Astrocyte of the spinal cord (primary cell): ENCODE data around the gene TPD52L1.

ENCODE experiments used
- DNase-seq: peaks from one replicate; pipeline ENCODE4 v3.0.0; 2011; ENCODE audit warnings: low read depth, low spot score
- H3K4me3 ChIP-seq: 2 replicates; pipeline ENCODE4 v1.5.1; 2011; ENCODE audit warnings: low read depth, mild to moderate bottlenecking, low read length, moderate library complexity
- in situ Hi-C: cut with HindIII; loops from 2 replicates; pipeline ENCODE4 v1.10.0; 2017; ENCODE audit warnings: low sequenced_read_pairs
- TF ChIP-seq, protein P1 (sequence below): IDR thresholded peaks from 2 replicates; pipeline ENCODE4 v1.5.1; 2012; ENCODE audit warnings: low read depth, mild to moderate bottlenecking, low read length, inconsistent platforms

The TPD52L1 gene

DNA sequence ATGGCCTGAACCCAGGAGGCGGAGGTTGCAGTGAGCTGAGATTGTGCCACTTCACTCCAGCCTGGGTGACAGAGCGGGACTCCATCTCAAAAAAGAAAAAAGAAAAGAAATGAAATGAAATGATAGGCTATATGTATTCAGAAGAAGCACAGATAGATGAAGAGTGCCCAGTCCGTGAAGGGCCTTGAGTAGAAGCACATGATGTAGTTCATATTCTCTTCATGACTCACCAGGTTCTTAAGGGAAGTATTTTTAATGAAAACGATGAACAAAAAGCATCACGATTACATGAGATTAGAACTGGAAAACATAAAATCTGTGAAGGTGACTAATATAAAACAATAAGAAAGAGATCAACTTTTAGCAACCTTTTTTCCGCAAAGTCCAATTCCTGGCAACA is 29.8 kb downstream of the TPD52L1 start:
- H3K4me3 ChIP-seq = no peak overlapping the region
- in situ Hi-C loops = no loop called here
- peak; percentile 43 for DNase-seq
- TF ChIP-seq, protein P1, sequence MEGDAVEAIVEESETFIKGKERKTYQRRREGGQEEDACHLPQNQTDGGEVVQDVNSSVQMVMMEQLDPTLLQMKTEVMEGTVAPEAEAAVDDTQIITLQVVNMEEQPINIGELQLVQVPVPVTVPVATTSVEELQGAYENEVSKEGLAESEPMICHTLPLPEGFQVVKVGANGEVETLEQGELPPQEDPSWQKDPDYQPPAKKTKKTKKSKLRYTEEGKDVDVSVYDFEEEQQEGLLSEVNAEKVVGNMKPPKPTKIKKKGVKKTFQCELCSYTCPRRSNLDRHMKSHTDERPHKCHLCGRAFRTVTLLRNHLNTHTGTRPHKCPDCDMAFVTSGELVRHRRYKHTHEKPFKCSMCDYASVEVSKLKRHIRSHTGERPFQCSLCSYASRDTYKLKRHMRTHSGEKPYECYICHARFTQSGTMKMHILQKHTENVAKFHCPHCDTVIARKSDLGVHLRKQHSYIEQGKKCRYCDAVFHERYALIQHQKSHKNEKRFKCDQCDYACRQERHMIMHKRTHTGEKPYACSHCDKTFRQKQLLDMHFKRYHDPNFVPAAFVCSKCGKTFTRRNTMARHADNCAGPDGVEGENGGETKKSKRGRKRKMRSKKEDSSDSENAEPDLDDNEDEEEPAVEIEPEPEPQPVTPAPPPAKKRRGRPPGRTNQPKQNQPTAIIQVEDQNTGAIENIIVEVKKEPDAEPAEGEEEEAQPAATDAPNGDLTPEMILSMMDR = no peak

DNA sequence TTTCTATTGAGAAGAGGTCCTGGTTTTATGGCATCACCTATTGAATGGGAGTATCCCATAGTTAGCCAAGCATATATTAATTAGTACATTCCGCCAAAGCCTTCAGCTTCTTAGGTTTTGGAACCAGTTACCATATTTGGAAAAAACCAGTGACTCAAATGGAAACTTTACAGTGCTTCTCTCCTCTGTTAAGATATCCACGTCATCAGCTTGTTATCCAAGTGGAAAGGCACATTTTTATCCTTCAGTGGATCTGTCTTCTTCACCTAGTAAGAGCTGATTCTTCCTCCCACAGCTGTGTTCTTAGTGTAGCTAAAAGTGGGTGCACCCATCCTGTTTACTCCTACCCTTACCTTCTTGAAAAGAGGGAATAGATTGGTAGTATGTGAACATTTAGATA is 34.5 kb downstream of the TPD52L1 start:
- peak; percentile 69 for DNase-seq
- TF ChIP-seq, protein P1 = no peak
- H3K4me3 ChIP-seq = no peak overlapping the region
- in situ Hi-C loops = no loop called here

DNA sequence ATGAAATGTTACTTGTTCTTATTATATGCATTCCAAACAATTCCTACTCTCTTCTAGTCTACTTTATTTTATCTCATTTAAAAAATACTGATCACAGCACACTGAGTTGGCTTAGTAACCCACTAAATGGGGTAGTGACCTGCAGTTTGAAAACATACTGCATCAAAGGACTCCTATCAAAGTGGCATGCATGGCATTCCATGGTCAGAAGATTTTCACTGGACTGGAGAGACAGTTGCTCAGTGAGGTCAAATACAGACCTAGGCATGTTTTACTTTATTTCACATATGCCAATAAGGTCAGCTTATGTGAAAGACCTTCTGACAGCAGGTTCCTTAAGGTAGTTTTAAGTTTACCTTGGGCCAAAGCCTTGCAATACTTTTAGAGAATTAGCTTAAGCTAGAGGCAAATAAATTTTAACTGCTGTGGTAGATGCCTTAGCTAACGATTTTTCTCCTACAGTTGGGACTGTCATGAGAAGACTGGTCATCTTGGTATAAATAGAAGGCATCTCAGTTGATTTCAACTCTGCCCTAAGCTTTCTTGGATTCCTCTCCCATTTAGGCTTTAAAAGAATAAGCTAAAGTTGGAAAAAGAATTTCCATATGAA is 35.1 kb downstream of the TPD52L1 start:
- in situ Hi-C loops = no loop called here
- no peak for DNase-seq

DNA sequence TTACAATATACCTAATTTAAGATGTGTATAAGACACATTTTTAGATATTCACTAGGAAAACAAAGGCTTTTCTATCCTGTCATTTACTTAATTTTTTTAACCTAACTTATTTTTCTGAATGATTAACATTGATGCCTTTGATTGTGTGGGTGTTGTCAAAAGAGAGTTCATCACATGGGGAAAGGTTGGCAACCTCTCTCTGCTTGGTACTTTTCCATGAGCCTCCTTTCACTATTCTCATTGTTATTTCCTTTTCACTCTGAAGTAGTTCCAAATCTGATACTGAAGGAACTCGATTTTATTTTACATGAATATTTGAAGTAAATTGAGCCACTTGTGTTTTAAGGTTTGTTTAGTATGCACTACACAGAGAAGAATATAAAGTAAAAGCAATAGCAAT is 35.9 kb downstream of the TPD52L1 start:
- in situ Hi-C loops = no loop called here
- no peak for DNase-seq
- TF ChIP-seq, protein P1 = no peak
- no peak overlapping the region for H3K4me3 ChIP-seq

More for the DNA sequence above, 35.1 kb downstream of the TPD52L1 start:
- no peak overlapping the region for H3K4me3 ChIP-seq
- TF ChIP-seq, protein P1 = no peak

DNA sequence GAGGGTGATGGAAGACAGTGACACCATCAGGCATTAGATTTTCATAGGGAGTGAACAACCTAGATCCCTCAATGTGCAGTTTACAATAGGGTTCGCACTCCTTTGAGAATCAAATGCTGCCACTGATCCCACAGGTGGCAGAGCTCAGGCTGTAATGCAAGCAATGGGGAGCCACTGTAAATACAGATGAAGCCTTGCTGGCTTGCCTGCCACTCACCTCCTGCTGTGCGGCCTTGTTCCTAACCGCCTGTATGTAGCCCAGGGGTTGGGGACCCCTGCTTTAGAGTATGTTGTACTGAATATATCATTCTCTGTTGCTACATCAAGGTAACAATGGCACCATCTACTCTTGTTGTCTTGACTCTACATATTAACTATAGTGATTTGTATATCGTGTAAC is 37.1 kb downstream of the TPD52L1 start:
- TF ChIP-seq, protein P1 = no peak
- H3K4me3 ChIP-seq = no peak overlapping the region
- no peak for DNase-seq
- in situ Hi-C loops = no loop called here

DNA sequence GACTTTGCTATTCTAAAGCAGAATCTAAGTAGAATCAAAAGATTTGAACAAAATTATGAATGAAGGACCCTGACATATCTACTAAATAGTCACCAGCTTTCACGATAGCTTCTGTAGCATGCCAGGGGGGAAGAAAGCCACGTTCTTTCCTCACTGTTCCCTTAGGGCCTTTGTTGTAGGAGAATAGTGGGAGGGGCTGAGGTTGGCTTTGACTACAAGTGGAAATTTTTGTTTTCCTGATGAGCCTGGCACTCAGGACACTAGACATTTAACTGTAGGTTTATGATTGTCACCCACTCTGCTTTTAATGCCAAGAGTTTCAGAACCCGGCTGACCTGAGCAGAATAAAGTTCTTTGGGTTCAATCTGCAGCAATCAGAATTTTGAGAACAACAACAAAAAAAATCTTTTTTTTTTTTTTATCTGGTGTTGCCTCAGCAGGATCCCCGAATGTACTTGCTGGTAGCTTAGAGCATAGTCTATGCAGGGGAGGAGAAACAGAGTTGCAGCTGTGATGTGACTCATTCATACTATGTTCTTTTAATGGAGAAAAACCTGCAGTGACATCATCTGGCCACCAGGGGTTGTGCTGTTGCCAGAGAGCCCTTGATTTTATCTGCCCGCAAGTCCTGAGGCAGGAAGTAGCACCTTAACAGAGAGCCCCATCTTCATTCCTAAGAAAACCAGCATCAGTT is 38.5 kb downstream of the TPD52L1 start:
- H3K4me3 ChIP-seq = no peak overlapping the region
- DNase-seq = peak; percentile 91
- TF ChIP-seq, protein P1 = peak; percentile 77
- in situ Hi-C loops = no loop called here
